Activated CD8-positive, alpha-beta T cell treated with anti-CD3 and anti-CD28 coated beads for 36 hours (primary cell): Measurements from ENCODE around the gene RABGAP1L. TPM values are rescaled to one million over a fixed set of nuclear protein-coding genes. Genes with fewer than 3 reads are reported as not detected.

Experiments used
- ATAC-seq: fragments of 200-7000 bp; cut with Tn5 transposase; one replicate; pipeline ENCODE4 v1.10.0; 2021; ENCODE audit warnings: mild to moderate bottlenecking, moderate library complexity
- CTCF ChIA-PET: fragments of 350-600 bp; sonication (Branson Sonifier 250); formaldehyde crosslinking; loops from one replicate; lab custom pipeline; 2021; ENCODE audit warnings: antibody characterized with exemption; lab: Charles Lee
- POLR2A ChIA-PET: fragments of 350-600 bp; sonication (Branson Sonifier 250); formaldehyde crosslinking; loops from one replicate; lab custom pipeline; 2021; ENCODE audit warnings: antibody characterized with exemption; lab: Charles Lee
- DNase-seq: peaks from one replicate; pipeline ENCODE4 v3.0.0-alpha.2; 2020
- H3K27ac Mint-ChIP-seq: one replicate; pipeline ENCODE4 v1.8.0; 2021; ENCODE audit warnings: mild to moderate bottlenecking, mixed read lengths
- H3K27me3 Mint-ChIP-seq: one replicate; pipeline ENCODE4 v1.8.0; 2021; ENCODE audit warnings: mixed read lengths
- H3K36me3 Mint-ChIP-seq: one replicate; pipeline ENCODE4 v1.8.0; 2021; ENCODE audit warnings: low read depth, mixed read lengths
- H3K4me1 Mint-ChIP-seq: one replicate; pipeline ENCODE4 v1.8.0; 2021; ENCODE audit warnings: low read depth, mixed read lengths
- H3K4me3 Mint-ChIP-seq: one replicate; pipeline ENCODE4 v1.8.0; 2021; ENCODE audit warnings: mild to moderate bottlenecking, moderate library complexity, mixed read lengths
- H3K9me3 Mint-ChIP-seq: one replicate; pipeline ENCODE4 v1.8.0; 2021; ENCODE audit warnings: mixed read lengths
- CTCF ChIP-seq: fragments of 200-600 bp; IDR thresholded peaks from one replicate; pipeline ENCODE4 v1.8.0; 2022; ENCODE audit warnings: antibody characterized with exemption, mild to moderate bottlenecking
- intact Hi-C: fragments of 100-400 bp; cut with micrococcal nuclease; formaldehyde crosslinking; loops from one replicate; pipeline ENCODE4 v1.10.0; 2022
- total RNA-seq, 2 experiments: library from RNA; stranded (reverse); gene quantifications; one replicate each; pipeline ENCODE4 v1.2.3, GENCODE V29; 2021

Gene RABGAP1L
- total RNA-seq, 2 experiments from 2014 or later, result 26.9 to 29.4 TPM

- intact Hi-C loops, result loop anchor here (5.0 kb wide), 1 partner anchor 484 kb away; no protein-coding TSS in a partner anchor
- ATAC-seq (peak; percentile 62), DNase-seq (peak; percentile 59)
- ChIA-PET POLR2A (no interaction called here), CTCF (interaction anchor here (0.6 to 1.8 kb wide), 6 partner anchors 14 to 685 kb away, joined by 3 to 5 read pairs (median 4); no protein-coding TSS in a partner anchor)
- Mint-ChIP-seq H3K36me3 (peaks cover 8% of the 10 kb centered on the region), H3K4me1 (no peaks in the 10 kb centered on the region), H3K4me3 (no peak overlapping the region), H3K9me3 (no peaks in the 10 kb centered on the region), H3K27me3 (no peaks in the 10 kb centered on the region), H3K27ac (no peak overlapping the region)
- peak; percentile 73 for TF ChIP-seq CTCF
Measured at GRCh38 chr1:174258148-174258550, 98.8 kb downstream of the RABGAP1L start.

GRCh38 chr1:174262349-174263241, 103.3 kb downstream of the RABGAP1L start:
- Mint-ChIP-seq H3K4me3 (no peak overlapping the region), H3K4me1 (no peaks in the 10 kb centered on the region), H3K27ac (no peak overlapping the region), H3K36me3 (no peaks in the 10 kb centered on the region), H3K27me3 (no peaks in the 10 kb centered on the region), H3K9me3 (no peaks in the 10 kb centered on the region)
- DNase-seq, result peak; percentile 8
- peak; percentile 53 for TF ChIP-seq CTCF
- peak; percentile 60 for ATAC-seq
- intact Hi-C loops, result loop anchor here (5.0 kb wide), 1 partner anchor 465 kb away; no protein-coding TSS in a partner anchor
- POLR2A ChIA-PET, result no interaction called here
- CTCF ChIA-PET, result interaction anchor here (0.6 to 2.7 kb wide), 47 partner anchors 9 to 736 kb away, joined by 3 to 71 read pairs (median 4); no protein-coding TSS in a partner anchor

GRCh38 chr1:174265282-174265681, 106.0 kb downstream of the RABGAP1L start:
- no peak for ATAC-seq
- Mint-ChIP-seq H3K9me3 (no peaks in the 10 kb centered on the region), H3K36me3 (no peaks in the 10 kb centered on the region), H3K27me3 (no peaks in the 10 kb centered on the region), H3K27ac (no peak overlapping the region), H3K4me3 (no peak overlapping the region), H3K4me1 (no peaks in the 10 kb centered on the region)
- intact Hi-C loops, result no loop called here
- ChIA-PET CTCF (interaction anchor here (1.1 kb wide), 1 partner anchor 304 kb away, joined by 3 read pairs; no protein-coding TSS in a partner anchor), POLR2A (no interaction called here)
- DNase-seq, result no peak
- no peak for TF ChIP-seq CTCF

- no peaks in the 10 kb centered on the region for H3K9me3 Mint-ChIP-seq
- no peak for TF ChIP-seq CTCF
- no peaks in the 10 kb centered on the region for H3K4me1 Mint-ChIP-seq
- ATAC-seq (no peak), DNase-seq (no peak)
- H3K36me3 Mint-ChIP-seq, result no peaks in the 10 kb centered on the region
- intact Hi-C loops, result no loop called here
- POLR2A ChIA-PET, result no interaction called here
- CTCF ChIA-PET, result no interaction called here
- H3K27me3 Mint-ChIP-seq, result no peaks in the 10 kb centered on the region
- H3K27ac Mint-ChIP-seq, result no peak overlapping the region
- no peak overlapping the region for H3K4me3 Mint-ChIP-seq
Measured at GRCh38 chr1:174266476-174266875, 107.2 kb downstream of the RABGAP1L start.
